DMS153 (cell line): ENCODE measurements around the gene OPRM1.
"Not testable (repeated sequence)": the region's sequence is repeated elsewhere in the genome, so short reads cannot be mapped to it uniquely, and the experiment has no call there.

Source experiments
- DNase-seq: peaks from one replicate; lab custom pipeline; 2025; lab: John Stamatoyannopoulos, UW

OPRM1 gene

GRCh38 chr6:154039231-154039842 is at the start of gene OPRM1:
Gene OPRM1, plus strand, starts transcription at chr6:154039240. Its CDS starts 305 bp downstream, at chr6:154039545.
- DNase-seq: no peak

GRCh38 chr6:153989989-153990388 is 49.1 kb upstream of the OPRM1 start:
- no peak for DNase-seq

- DNase-seq: no peak
Measured at GRCh38 chr6:153994004-153994403, 45.0 kb upstream of the OPRM1 start.

- no peak for DNase-seq
Measured at GRCh38 chr6:153994811-153995210, 44.2 kb upstream of the OPRM1 start.

- DNase-seq: no peak
Measured at GRCh38 chr6:153997221-153997620, 41.8 kb upstream of the OPRM1 start.

GRCh38 chr6:154001494-154002285 is 37.4 kb upstream of the OPRM1 start:
- DNase-seq: no peak

- no peak for DNase-seq
Measured at GRCh38 chr6:154002894-154003293, 36.1 kb upstream of the OPRM1 start.

GRCh38 chr6:154010371-154010770 is 28.7 kb upstream of the OPRM1 start:
- DNase-seq: no peak

- DNase-seq: no peak
Measured at GRCh38 chr6:154012852-154013251, 26.2 kb upstream of the OPRM1 start.

GRCh38 chr6:154017786-154018185 is 21.3 kb upstream of the OPRM1 start:
- DNase-seq: no peak

- DNase-seq: no peak
Measured at GRCh38 chr6:154030646-154031045, 8.4 kb upstream of the OPRM1 start.

GRCh38 chr6:154041001-154041400 is 2.0 kb downstream of the OPRM1 start:
- DNase-seq: no peak

- no peak for DNase-seq
Measured at GRCh38 chr6:154053141-154053540, 14.1 kb downstream of the OPRM1 start.

- DNase-seq: no peak
Measured at GRCh38 chr6:154056536-154056935, 17.5 kb downstream of the OPRM1 start.

GRCh38 chr6:154057098-154057497 is 18.1 kb downstream of the OPRM1 start:
- DNase-seq: no peak

- DNase-seq: no peak
Measured at GRCh38 chr6:154058963-154059680, 20.1 kb downstream of the OPRM1 start.

- no peak for DNase-seq
Measured at GRCh38 chr6:154060076-154060475, 21.0 kb downstream of the OPRM1 start.

GRCh38 chr6:154070041-154070440 is 31.0 kb downstream of the OPRM1 start:
- no peak for DNase-seq

- DNase-seq: no peak
Measured at GRCh38 chr6:154070657-154071056, 31.6 kb downstream of the OPRM1 start.

GRCh38 chr6:154071236-154071635 is 32.2 kb downstream of the OPRM1 start:
- no peak for DNase-seq

GRCh38 chr6:154071711-154072110 is 32.7 kb downstream of the OPRM1 start:
- no peak for DNase-seq

GRCh38 chr6:154078596-154078995 is 39.6 kb downstream of the OPRM1 start:
- not testable (repeated sequence) for DNase-seq
